SK-N-SH (cell line): ENCODE data around the gene MT1X. TPM values are rescaled to one million over a fixed set of nuclear protein-coding genes. Genes with fewer than 3 reads are reported as not detected.

Source experiments
- CTCF ChIA-PET: fragments of 300-600, 350-600 bp; formaldehyde crosslinking; extraction: SDS; loops from one replicate; lab custom pipeline; 2021; lab: Yijun Ruan, JAX
- POLR2A ChIA-PET: fragments of 350-600 bp; sonication (Branson Sonifier 250); formaldehyde crosslinking; extraction: SDS; loops from one replicate; lab custom pipeline; 2020; ENCODE audit warnings: antibody characterized with exemption, inconsistent platforms; lab: Yijun Ruan, JAX
- DNase-seq: peaks from one replicate; pipeline ENCODE4 v3.0.0; 2012
- H2AFZ ChIP-seq: fragments of 200-600 bp; sonication (generic); 2 replicates; pipeline ENCODE4 v1.8.1; 2016; ENCODE audit warnings: antibody characterized with exemption, mild to moderate bottlenecking, low read depth
- H3F3A ChIP-seq: fragments of 200-600 bp; sonication (generic); replicated peaks from 2 replicates; pipeline ENCODE3; 2016; ENCODE audit warnings: antibody characterized with exemption, mild to moderate bottlenecking; ENCODE audit not compliant: insufficient read depth
- H3K27ac ChIP-seq, 2 experiments: fragments of 200-500 bp in 1 of 2; fragments of 200-600 bp in 1 of 2; sonication (Bioruptor generic) in 1 of 2; sonication (generic), shearing (Covaris generic) in 1 of 2; 2 replicates each; pipeline versions ENCODE4 v1.5.1 to v1.6.1; 2014 to 2016; ENCODE audit warnings: low read depth in 2 of 2, inconsistent platforms in 1 of 2, low read length in 1 of 2, mild to moderate bottlenecking in 1 of 2, mixed read lengths in 1 of 2
- H3K27me3 ChIP-seq: fragments of 200-600 bp; sonication (generic), shearing (Covaris generic); 2 replicates; pipeline ENCODE4 v1.6.1; 2016; ENCODE audit warnings: mixed run types; ENCODE audit not compliant: insufficient read depth
- H3K36me3 ChIP-seq, 2 experiments: fragments of 200-500 bp in 1 of 2; fragments of 200-600 bp in 1 of 2; sonication (Bioruptor generic) in 1 of 2; sonication (generic) in 1 of 2; replicated peaks in 1 of 2; 2 replicates each; pipeline versions ENCODE3 to v1.5.1; 2014 to 2016; ENCODE audit warnings: low read length in 1 of 2, mild to moderate bottlenecking in 1 of 2; ENCODE audit not compliant: insufficient read depth in 2 of 2, control insufficient read depth in 1 of 2
- H3K4me1 ChIP-seq, 2 experiments: fragments of 200-500 bp in 1 of 2; fragments of 200-600 bp in 1 of 2; sonication (Bioruptor generic) in 1 of 2; sonication (generic), shearing (Covaris generic) in 1 of 2; 2 replicates each; pipeline versions ENCODE4 v1.5.1 to v1.6.1; 2014 to 2016; ENCODE audit warnings: low read depth in 1 of 2, low read length in 1 of 2, mixed run types in 1 of 2; ENCODE audit not compliant: insufficient read depth in 2 of 2, control insufficient read depth in 1 of 2
- H3K4me2 ChIP-seq: fragments of 200-600 bp; sonication (generic), shearing (Covaris generic); 2 replicates; pipeline ENCODE4 v1.6.1; 2017; ENCODE audit warnings: mixed run types
- H3K4me3 ChIP-seq, 2 experiments: fragments of 200-500 bp in 1 of 2; fragments of 200-600 bp in 1 of 2; sonication (Bioruptor generic) in 1 of 2; sonication (generic), shearing (Covaris generic) in 1 of 2; 2 replicates each; pipeline versions ENCODE4 v1.5.1 to v1.8.1; 2014 to 2016; ENCODE audit warnings: low read depth in 2 of 2, inconsistent platforms in 1 of 2, low read length in 1 of 2, mild to moderate bottlenecking in 1 of 2, mixed read lengths in 1 of 2, moderate library complexity in 1 of 2
- H3K79me2 ChIP-seq: fragments of 200-600 bp; sonication (generic); 2 replicates; pipeline ENCODE4 v1.8.1; 2017; ENCODE audit warnings: mild to moderate bottlenecking; ENCODE audit not compliant: insufficient read depth
- H3K9ac ChIP-seq: fragments of 200-600 bp; sonication (generic); 2 replicates; pipeline ENCODE4 v1.6.1; 2017; ENCODE audit warnings: mixed run types
- H3K9me2 ChIP-seq: fragments of 200-600 bp; sonication (generic); 2 replicates; pipeline ENCODE4 v1.6.1; 2017; ENCODE audit warnings: mixed run types
- H3K9me3 ChIP-seq: fragments of 200-600 bp; sonication (generic); 2 replicates; pipeline ENCODE4 v1.6.1; 2017; ENCODE audit warnings: mixed run types, mild to moderate bottlenecking, moderate library complexity
- H4K20me1 ChIP-seq: fragments of 200-600 bp; sonication (generic); 2 replicates; pipeline ENCODE4 v1.6.1; 2017; ENCODE audit warnings: mild to moderate bottlenecking, mixed run types; ENCODE audit not compliant: insufficient read depth
- CTCF ChIP-seq: fragments of 200-600 bp; sonication (generic); IDR thresholded peaks from 2 replicates; pipeline ENCODE4 v1.6.1; 2017; ENCODE audit warnings: antibody characterized with exemption, mild to moderate bottlenecking, moderate library complexity
- ELF1 ChIP-seq: IDR thresholded peaks from 2 replicates; pipeline ENCODE4 v1.4.0; 2012
- EP300 ChIP-seq, 2 experiments: IDR thresholded peaks; 2 replicates each; pipeline versions ENCODE4 v1.4.0 to v1.6.1; 2012; ENCODE audit warnings: borderline replicate concordance in 1 of 2, low read depth in 1 of 2, low read length in 1 of 2
- GABPA ChIP-seq: IDR thresholded peaks from 2 replicates; pipeline ENCODE4 v1.4.0; 2012; ENCODE audit warnings: low read depth, mild to moderate bottlenecking
- MEF2A ChIP-seq: IDR thresholded peaks from 2 replicates; pipeline ENCODE4 v1.4.0; 2012; ENCODE audit warnings: low read depth, borderline replicate concordance
- NRF1 ChIP-seq: IDR thresholded peaks from 2 replicates; pipeline ENCODE4 v1.6.1; 2012; ENCODE audit warnings: low read depth, mild to moderate bottlenecking, low read length
- POLR2AphosphoS5 ChIP-seq: IDR thresholded peaks from 2 replicates; pipeline ENCODE4 v1.6.1; 2012; ENCODE audit warnings: low read depth, low read length
- RFX5 ChIP-seq: IDR thresholded peaks from 2 replicates; pipeline ENCODE4 v1.6.1; 2012; ENCODE audit warnings: mild to moderate bottlenecking, improper control_type of control experiment, low read length
- SIN3A ChIP-seq: IDR thresholded peaks from 2 replicates; pipeline ENCODE4 v1.6.1; 2012; ENCODE audit warnings: low read depth, mild to moderate bottlenecking, low read length, moderate library complexity, borderline replicate concordance
- TEAD4 ChIP-seq: IDR thresholded peaks from 2 replicates; pipeline ENCODE4 v1.4.0; 2012; ENCODE audit warnings: mild to moderate bottlenecking, borderline replicate concordance; ENCODE audit not compliant: insufficient read depth
- WGBS: methylation state at CpG from one replicate; pipeline ENCODE4 v1.1.6; 2017; ENCODE audit warnings: low lambda C conversion rate; 5-methylcytosine and 5-hydroxymethylcytosine counted together
- polyA plus RNA-seq, 3 experiments: library from polyadenylated mRNA; depleted of rRNA; stranded (reverse); fragments of >200 nt; gene quantifications; 2 replicates each; pipeline ENCODE4 v1.2.3, GENCODE V29; 2012
- TF ChIP-seq, protein P1 (sequence below): IDR thresholded peaks from 2 replicates; pipeline ENCODE4 v1.6.1; 2012; ENCODE audit warnings: mild to moderate bottlenecking, low read depth, low read length, moderate library complexity
- TF ChIP-seq, protein P2 (sequence below): fragments of 150-350 bp; IDR thresholded peaks from 2 replicates; pipeline ENCODE4 v1.6.1; 2016; ENCODE audit warnings: mild to moderate bottlenecking, low read depth, low read length

The MT1X gene
- polyA plus RNA-seq, 1 of the 3 experiments (the other 2 are of a cell fraction) = 213 TPM

GRCh38 chr16:56689171-56689570, 6.9 kb downstream of the MT1X start (continued):
- TF ChIP-seq, protein P1, sequence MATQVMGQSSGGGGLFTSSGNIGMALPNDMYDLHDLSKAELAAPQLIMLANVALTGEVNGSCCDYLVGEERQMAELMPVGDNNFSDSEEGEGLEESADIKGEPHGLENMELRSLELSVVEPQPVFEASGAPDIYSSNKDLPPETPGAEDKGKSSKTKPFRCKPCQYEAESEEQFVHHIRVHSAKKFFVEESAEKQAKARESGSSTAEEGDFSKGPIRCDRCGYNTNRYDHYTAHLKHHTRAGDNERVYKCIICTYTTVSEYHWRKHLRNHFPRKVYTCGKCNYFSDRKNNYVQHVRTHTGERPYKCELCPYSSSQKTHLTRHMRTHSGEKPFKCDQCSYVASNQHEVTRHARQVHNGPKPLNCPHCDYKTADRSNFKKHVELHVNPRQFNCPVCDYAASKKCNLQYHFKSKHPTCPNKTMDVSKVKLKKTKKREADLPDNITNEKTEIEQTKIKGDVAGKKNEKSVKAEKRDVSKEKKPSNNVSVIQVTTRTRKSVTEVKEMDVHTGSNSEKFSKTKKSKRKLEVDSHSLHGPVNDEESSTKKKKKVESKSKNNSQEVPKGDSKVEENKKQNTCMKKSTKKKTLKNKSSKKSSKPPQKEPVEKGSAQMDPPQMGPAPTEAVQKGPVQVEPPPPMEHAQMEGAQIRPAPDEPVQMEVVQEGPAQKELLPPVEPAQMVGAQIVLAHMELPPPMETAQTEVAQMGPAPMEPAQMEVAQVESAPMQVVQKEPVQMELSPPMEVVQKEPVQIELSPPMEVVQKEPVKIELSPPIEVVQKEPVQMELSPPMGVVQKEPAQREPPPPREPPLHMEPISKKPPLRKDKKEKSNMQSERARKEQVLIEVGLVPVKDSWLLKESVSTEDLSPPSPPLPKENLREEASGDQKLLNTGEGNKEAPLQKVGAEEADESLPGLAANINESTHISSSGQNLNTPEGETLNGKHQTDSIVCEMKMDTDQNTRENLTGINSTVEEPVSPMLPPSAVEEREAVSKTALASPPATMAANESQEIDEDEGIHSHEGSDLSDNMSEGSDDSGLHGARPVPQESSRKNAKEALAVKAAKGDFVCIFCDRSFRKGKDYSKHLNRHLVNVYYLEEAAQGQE = no peak
- no peak for TF ChIP-seq RFX5
- TF ChIP-seq EP300 (IDR thresholded peaks at IDR 0.05; ENCODE audit: borderline replicate concordance in 1 of 2, low read depth in 1 of 2, low read length in 1 of 2) = no peak
- no peak for TF ChIP-seq POLR2AphosphoS5
- no peak for TF ChIP-seq GABPA
- TF ChIP-seq NRF1 = no peak
- TF ChIP-seq SIN3A = no peak
- no peak for TF ChIP-seq ELF1
- TF ChIP-seq MEF2A = no peak
- no peak for TF ChIP-seq CTCF
- TF ChIP-seq, protein P2, sequence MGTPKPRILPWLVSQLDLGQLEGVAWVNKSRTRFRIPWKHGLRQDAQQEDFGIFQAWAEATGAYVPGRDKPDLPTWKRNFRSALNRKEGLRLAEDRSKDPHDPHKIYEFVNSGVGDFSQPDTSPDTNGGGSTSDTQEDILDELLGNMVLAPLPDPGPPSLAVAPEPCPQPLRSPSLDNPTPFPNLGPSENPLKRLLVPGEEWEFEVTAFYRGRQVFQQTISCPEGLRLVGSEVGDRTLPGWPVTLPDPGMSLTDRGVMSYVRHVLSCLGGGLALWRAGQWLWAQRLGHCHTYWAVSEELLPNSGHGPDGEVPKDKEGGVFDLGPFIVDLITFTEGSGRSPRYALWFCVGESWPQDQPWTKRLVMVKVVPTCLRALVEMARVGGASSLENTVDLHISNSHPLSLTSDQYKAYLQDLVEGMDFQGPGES = no peak

- Histone ChIP-seq H3K27ac (no peak overlapping the region), H3F3A (no peaks in the 10 kb centered on the region), H3K9me2 (no peaks in the 10 kb centered on the region), H3K4me1 (no peaks in the 10 kb centered on the region; a peak in 1 of 4 replicates), H3K27me3 (no peaks in the 10 kb centered on the region), H3K79me2 (no peaks in the 10 kb centered on the region), H3K4me2 (no peak overlapping the region), H3K36me3 (no peaks in the 10 kb centered on the region), H3K9me3 (no peaks in the 10 kb centered on the region), H4K20me1 (no peaks in the 10 kb centered on the region), H2AFZ (no peak overlapping the region), H3K4me3 (no peak overlapping the region), H3K9ac (no peak overlapping the region)
- ChIA-PET CTCF (interaction anchor here (1.2 kb wide), 1 partner anchor 12 kb away, joined by 3 read pairs; no protein-coding TSS in a partner anchor), POLR2A (no interaction called here)
- TF ChIP-seq TEAD4 = no peak
- DNase-seq = no peak
- 92% methylated on average over 4 of the region's 4 CpGs for WGBS
Observed at GRCh38 chr16:56690420-56691122, 8.3 kb downstream of the MT1X start.
